G401 (cell line): ENCODE measurements around the gene TEX19. TPM values are rescaled to one million over a fixed set of nuclear protein-coding genes. Genes with fewer than 3 reads are reported as not detected.

Source experiments
- total RNA-seq: library from RNA; depleted of rRNA; stranded (reverse); fragments of >200 nt; shearing (Covaris generic); gene quantifications from 2 replicates; pipeline ENCODE4 v1.2.3, GENCODE V29; 2014; rRNA removed

Gene TEX19
- total RNA-seq, 1 experiment from 2014 or later = 5.7 TPM

Other genes starting within 250 kb of the TEX19 start
- 16.6 and 22.1 TPM in 2 replicates for gene CCDC57, start 146.4 kb upstream of the TEX19 start, total RNA-seq
- gene SLC16A3, start 130.2 kb upstream of the TEX19 start, total RNA-seq = 280 and 292 TPM in 2 replicates
- gene CSNK1D, start 85.5 kb upstream of the TEX19 start, total RNA-seq = 83.1 and 87.7 TPM in 2 replicates
- gene CD7, start 41.6 kb upstream of the TEX19 start, total RNA-seq = 3.8 and 26.3 TPM in 2 replicates
- gene SECTM1, start 25.5 kb upstream of the TEX19 start, total RNA-seq = 3.1 and 10.5 TPM in 2 replicates
- gene UTS2R, start 12.5 kb downstream of the TEX19 start, total RNA-seq = 1.5 TPM in 1 of 2 replicates, not detected in the other
- gene HEXD, start 59.1 kb downstream of the TEX19 start, total RNA-seq = 27.4 and 45.3 TPM in 2 replicates
- gene OGFOD3, start 59.3 kb downstream of the TEX19 start, total RNA-seq = 24.7 and 65.0 TPM in 2 replicates
- 48.7 and 64.5 TPM in 2 replicates for gene CYBC1, start 91.5 kb downstream of the TEX19 start, total RNA-seq
- gene NARF, start 99.5 kb downstream of the TEX19 start, total RNA-seq = 16.5 and 34.0 TPM in 2 replicates
- 52.8 and 57.7 TPM in 2 replicates for gene FOXK2, start 160.5 kb downstream of the TEX19 start, total RNA-seq